ENCODE results near the gene TIGD3. TPM values are rescaled to one million over a fixed set of nuclear protein-coding genes. Genes with fewer than 3 reads are reported as not detected.

The TIGD3 gene
- total RNA-seq, 1 experiment from 2014 or later, result 1.3 TPM

- no peak overlapping the region for H3K9ac ChIP-seq (ENCODE audit: low read length)
- H3K27me3 ChIP-seq (ENCODE audit: low read length), result no peaks in the 10 kb centered on the region
- H3K79me2 ChIP-seq (ENCODE audit: low read length), result peaks cover 18% of the 10 kb centered on the region
- H4K20me1 ChIP-seq (ENCODE audit: low read length), result peaks cover 23% of the 10 kb centered on the region
- intact Hi-C loops (cut with micrococcal nuclease), result no loop called here
- ChIA-PET POLR2A (ENCODE audit: unreplicated experiment) (no interaction called here), CTCF (no interaction called here)
- peaks cover 24% of the 10 kb centered on the region for H3K36me3 ChIP-seq (ENCODE audit: low read depth, low read length)
- ATAC-seq, result no peak
- TF ChIP-seq EZH2 (IDR thresholded peaks at IDR 0.05; ENCODE audit: low read length, unreplicated experiment) (no peak), EZH2phosphoT487 (IDR thresholded peaks at IDR 0.05; ENCODE audit: borderline replicate concordance, low read length) (no peak), CTCF (conservative IDR thresholded peaks at IDR 0.05; ENCODE audit: low read depth, low read length) (no peak)
- no peaks in the 10 kb centered on the region for H3K9me2 ChIP-seq (replicated peaks; ENCODE audit: low read length)
- no peak overlapping the region for H3K4me3 ChIP-seq (ENCODE audit: low read length)
- peaks cover 9% of the 10 kb centered on the region for H3K4me1 ChIP-seq (ENCODE audit: insufficient read depth, low read length)
- H3K9me3 ChIP-seq (ENCODE audit: low read length), result no peaks in the 10 kb centered on the region
- H3F3A ChIP-seq (ENCODE audit: low read length, unreplicated experiment), result no peaks in the 10 kb centered on the region
- BruUV-seq (replicated peaks), result no TSS peak
- no peak overlapping the region for H3K27ac ChIP-seq (ENCODE audit: low read length)
- no peak overlapping the region for H3K4me2 ChIP-seq (ENCODE audit: low read length)
- DNase-seq, result no peak
- H2AFZ ChIP-seq (ENCODE audit: low read length), result no peak overlapping the region
These were observed 29.1 kb upstream of the TIGD3 start for GRCh38 chr11:65325435-65325834.

- Histone ChIP-seq H3K27ac (ENCODE audit: low read length) (no peak overlapping the region), H4K20me1 (ENCODE audit: low read length) (peaks cover 7% of the 10 kb centered on the region), H3K36me3 (ENCODE audit: low read depth, low read length) (peaks cover 8% of the 10 kb centered on the region), H3K79me2 (ENCODE audit: low read length) (peaks cover 2% of the 10 kb centered on the region), H3K27me3 (ENCODE audit: low read length) (no peaks in the 10 kb centered on the region), H3F3A (ENCODE audit: low read length, unreplicated experiment) (no peaks in the 10 kb centered on the region), H3K9me3 (ENCODE audit: low read length) (no peaks in the 10 kb centered on the region), H2AFZ (ENCODE audit: low read length) (no peak overlapping the region), H3K9me2 (replicated peaks; ENCODE audit: low read length) (no peaks in the 10 kb centered on the region), H3K4me2 (ENCODE audit: low read length) (no peak overlapping the region), H3K4me3 (ENCODE audit: low read length) (no peak overlapping the region), H3K9ac (ENCODE audit: low read length) (no peak overlapping the region), H3K4me1 (ENCODE audit: insufficient read depth, low read length) (peaks cover 9% of the 10 kb centered on the region)
- TF ChIP-seq EZH2 (IDR thresholded peaks at IDR 0.05; ENCODE audit: low read length, unreplicated experiment) (no peak), CTCF (conservative IDR thresholded peaks at IDR 0.05; ENCODE audit: low read depth, low read length) (no peak), EZH2phosphoT487 (IDR thresholded peaks at IDR 0.05; ENCODE audit: borderline replicate concordance, low read length) (no peak)
- CTCF ChIA-PET, result interaction anchor here (0.6 to 0.8 kb wide), 3 partner anchors 38 to 52 kb away, joined by 8 to 18 read pairs (median 8); no protein-coding TSS in a partner anchor
- ATAC-seq, result no peak
- no TSS peak for BruUV-seq (replicated peaks)
- no peak for DNase-seq
- POLR2A ChIA-PET (ENCODE audit: unreplicated experiment), result interaction anchor here (0.6 kb wide), 1 partner anchor 52 kb away, joined by 42 read pairs; no protein-coding TSS in a partner anchor
- intact Hi-C loops (cut with micrococcal nuclease), result no loop called here
These were observed 27.5 kb upstream of the TIGD3 start for GRCh38 chr11:65327021-65327420.

- Histone ChIP-seq H3K4me3 (ENCODE audit: low read length) (peak overlapping the region; percentile 15; the same call in 1 of the 2 replicates), H3K36me3 (ENCODE audit: low read depth, low read length) (no peaks in the 10 kb centered on the region), H2AFZ (ENCODE audit: low read length) (peak overlapping the region; percentile 81), H3F3A (ENCODE audit: low read length, unreplicated experiment) (no peaks in the 10 kb centered on the region), H3K9me3 (ENCODE audit: low read length) (no peaks in the 10 kb centered on the region), H3K4me2 (ENCODE audit: low read length) (peak overlapping the region; percentile 67), H3K27me3 (ENCODE audit: low read length) (no peaks in the 10 kb centered on the region), H4K20me1 (ENCODE audit: low read length) (peaks cover 2% of the 10 kb centered on the region), H3K79me2 (ENCODE audit: low read length) (peaks cover 9% of the 10 kb centered on the region), H3K4me1 (ENCODE audit: insufficient read depth, low read length) (peaks cover 9% of the 10 kb centered on the region), H3K9me2 (replicated peaks; ENCODE audit: low read length) (no peaks in the 10 kb centered on the region), H3K9ac (ENCODE audit: low read length) (peak overlapping the region; percentile 54), H3K27ac (ENCODE audit: low read length) (no peak overlapping the region)
- CTCF ChIA-PET, result interaction anchor here (0.6 to 3.2 kb wide), 8 partner anchors 13 to 254 kb away, joined by 3 to 132 read pairs (median 4); partner anchors contain the start of gene CDC42EP2
- POLR2A ChIA-PET (ENCODE audit: unreplicated experiment), result interaction anchor here (0.5 to 1.2 kb wide), 6 partner anchors 28 to 201 kb away, joined by 3 to 14 read pairs (median 4); no protein-coding TSS in a partner anchor
- DNase-seq (no peak), ATAC-seq (no peak)
- intact Hi-C loops (cut with micrococcal nuclease), result no loop called here
- TSS peak; percentile 58 for BruUV-seq (replicated peaks)
- TF ChIP-seq EZH2phosphoT487 (IDR thresholded peaks at IDR 0.05; ENCODE audit: borderline replicate concordance, low read length), result no peak
- no peak for TF ChIP-seq EZH2 (IDR thresholded peaks at IDR 0.05; ENCODE audit: low read length, unreplicated experiment)
- TF ChIP-seq CTCF (conservative IDR thresholded peaks at IDR 0.05; ENCODE audit: low read depth, low read length), result no peak
These were observed 25.1 kb upstream of the TIGD3 start for GRCh38 chr11:65329478-65329877.
